HG03175 (cell line): ENCODE results near the gene RITA1.

Experiments used
- ATAC-seq: cut with Tn5 transposase; IDR thresholded peaks from one replicate; pipeline ENCODE4 v1.9.1; 2021; ENCODE audit warnings: mild to moderate bottlenecking, moderate library complexity; ENCODE audit not compliant: unreplicated experiment

The RITA1 gene

GRCh38 chr12:113227686-113228391 is 42.3 kb downstream of the RITA1 start:
- ATAC-seq = no peak

GRCh38 chr12:113228394-113229028 is 43.0 kb downstream of the RITA1 start:
- ATAC-seq = no peak

GRCh38 chr12:113230315-113231234 is 45.1 kb downstream of the RITA1 start:
- peak; percentile 13 for ATAC-seq

- ATAC-seq = no peak
These were observed 45.9 kb downstream of the RITA1 start for GRCh38 chr12:113231235-113232088.

GRCh38 chr12:113232089-113232839 is 46.7 kb downstream of the RITA1 start:
- no peak for ATAC-seq

GRCh38 chr12:113232840-113233585 is 47.5 kb downstream of the RITA1 start:
- peak; percentile 71 for ATAC-seq

- ATAC-seq = no peak
These were observed 48.4 kb downstream of the RITA1 start for GRCh38 chr12:113233967-113234366.

GRCh38 chr12:113234483-113234882 is 49.0 kb downstream of the RITA1 start:
- ATAC-seq = no peak

GRCh38 chr12:113235976-113236375 is 50.5 kb downstream of the RITA1 start:
- ATAC-seq = no peak

GRCh38 chr12:113236539-113237399 is 51.2 kb downstream of the RITA1 start:
- ATAC-seq = no peak

GRCh38 chr12:113237748-113238147 is 52.2 kb downstream of the RITA1 start:
- no peak for ATAC-seq

GRCh38 chr12:113238309-113238708 is 52.8 kb downstream of the RITA1 start:
- no peak for ATAC-seq

- ATAC-seq = no peak
These were observed 53.8 kb downstream of the RITA1 start for GRCh38 chr12:113239288-113239771.

- no peak for ATAC-seq
These were observed 54.4 kb downstream of the RITA1 start for GRCh38 chr12:113239811-113240331.

GRCh38 chr12:113240395-113240794 is 54.9 kb downstream of the RITA1 start:
- ATAC-seq = peak; percentile 77

GRCh38 chr12:113241191-113242025 is 55.9 kb downstream of the RITA1 start:
- ATAC-seq = no peak
